ENCODE results near the gene VCAN. TPM values are rescaled to one million over a fixed set of nuclear protein-coding genes. Genes with fewer than 3 reads are reported as not detected.

The VCAN gene
- total and polyA plus RNA-seq, 2 donors from 2014 or later, result 2.1 to 226 TPM

DNA sequence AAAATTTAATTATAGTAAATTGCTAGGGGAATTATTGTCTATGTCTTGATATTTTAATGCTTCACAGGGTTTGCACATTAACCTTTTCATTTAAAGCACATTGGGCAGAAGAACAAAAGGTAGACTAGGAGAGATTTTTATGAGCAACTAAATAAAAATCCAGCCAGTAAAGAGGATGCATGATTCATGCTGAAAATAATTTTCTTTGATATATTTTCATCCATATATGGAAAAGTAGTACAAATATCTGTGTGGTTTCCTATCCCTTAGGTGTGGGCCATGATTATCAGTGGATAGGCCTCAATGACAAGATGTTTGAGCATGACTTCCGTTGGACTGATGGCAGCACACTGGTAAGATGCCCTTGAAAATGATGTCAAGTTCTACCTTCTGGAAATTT, 83.1 kb downstream of the VCAN start:
- peaks cover 0 to 3% (median 0%) of the 10 kb centered on the region in 3 donors for H3K4me1 ChIP-seq (ENCODE audit: control insufficient read depth in 2 of 3, insufficient read depth in 2 of 3, low read depth in 1 of 3, low read length in 3 of 3)
- H3K9me3 ChIP-seq (ENCODE audit: control insufficient read depth in 2 of 3, insufficient read depth in 1 of 3, low read length in 3 of 3), result no peaks in the 10 kb centered on the region
- peaks cover 0 to 3% (median 0%) of the 10 kb centered on the region in 3 donors for H3K36me3 ChIP-seq (ENCODE audit: control insufficient read depth in 2 of 3, insufficient read depth in 3 of 3, low read length in 3 of 3)
- no peak overlapping the region for H3K4me3 ChIP-seq (ENCODE audit: low read length in 3 of 3)
- no peak overlapping the region for H3K9ac ChIP-seq (ENCODE audit: low read length in 3 of 3)
- FAIRE-seq, result no peak
- TF ChIP-seq, protein P1, sequence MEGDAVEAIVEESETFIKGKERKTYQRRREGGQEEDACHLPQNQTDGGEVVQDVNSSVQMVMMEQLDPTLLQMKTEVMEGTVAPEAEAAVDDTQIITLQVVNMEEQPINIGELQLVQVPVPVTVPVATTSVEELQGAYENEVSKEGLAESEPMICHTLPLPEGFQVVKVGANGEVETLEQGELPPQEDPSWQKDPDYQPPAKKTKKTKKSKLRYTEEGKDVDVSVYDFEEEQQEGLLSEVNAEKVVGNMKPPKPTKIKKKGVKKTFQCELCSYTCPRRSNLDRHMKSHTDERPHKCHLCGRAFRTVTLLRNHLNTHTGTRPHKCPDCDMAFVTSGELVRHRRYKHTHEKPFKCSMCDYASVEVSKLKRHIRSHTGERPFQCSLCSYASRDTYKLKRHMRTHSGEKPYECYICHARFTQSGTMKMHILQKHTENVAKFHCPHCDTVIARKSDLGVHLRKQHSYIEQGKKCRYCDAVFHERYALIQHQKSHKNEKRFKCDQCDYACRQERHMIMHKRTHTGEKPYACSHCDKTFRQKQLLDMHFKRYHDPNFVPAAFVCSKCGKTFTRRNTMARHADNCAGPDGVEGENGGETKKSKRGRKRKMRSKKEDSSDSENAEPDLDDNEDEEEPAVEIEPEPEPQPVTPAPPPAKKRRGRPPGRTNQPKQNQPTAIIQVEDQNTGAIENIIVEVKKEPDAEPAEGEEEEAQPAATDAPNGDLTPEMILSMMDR (IDR thresholded peaks at IDR 0.05; ENCODE audit: borderline replicate concordance, extremely low read depth, insufficient read depth), result no peak
- H3K27me3 ChIP-seq (ENCODE audit: control insufficient read depth, insufficient read depth, low read length), result no peaks in the 10 kb centered on the region
- no peak for DNase-seq
- no peak overlapping the region for H3K27ac ChIP-seq (ENCODE audit: low read depth in 2 of 2, low read length in 2 of 2)
- intact Hi-C loops (cut with DNase I), result no loop called here

DNA sequence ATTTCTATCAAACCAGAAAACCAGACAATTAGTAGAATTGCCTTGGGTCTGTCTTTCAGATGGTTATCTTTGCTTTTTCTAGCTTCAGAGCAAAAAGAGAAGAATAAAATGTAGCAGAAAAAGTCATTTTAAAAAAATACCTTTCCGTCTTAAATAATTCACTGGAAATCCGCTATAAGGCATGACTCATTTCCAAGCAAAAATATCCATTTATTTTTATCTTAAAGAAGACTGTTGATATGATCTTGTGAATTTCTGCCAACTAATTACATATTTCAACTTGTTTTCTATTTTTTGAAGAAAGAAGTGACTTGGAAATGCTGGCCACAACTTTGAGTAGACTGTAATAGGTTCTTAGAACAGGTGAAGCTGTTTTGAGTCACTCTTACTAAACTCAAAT, 83.7 kb downstream of the VCAN start:
- Histone ChIP-seq H3K4me1 (ENCODE audit: control insufficient read depth in 2 of 3, insufficient read depth in 2 of 3, low read depth in 1 of 3, low read length in 3 of 3) (peaks cover 0 to 3% (median 0%) of the 10 kb centered on the region in 3 donors), H3K9me3 (ENCODE audit: control insufficient read depth in 2 of 3, insufficient read depth in 1 of 3, low read length in 3 of 3) (no peaks in the 10 kb centered on the region), H3K27me3 (ENCODE audit: control insufficient read depth, insufficient read depth, low read length) (no peaks in the 10 kb centered on the region), H3K36me3 (ENCODE audit: control insufficient read depth in 2 of 3, insufficient read depth in 3 of 3, low read length in 3 of 3) (peaks cover 0 to 3% (median 0%) of the 10 kb centered on the region in 3 donors), H3K27ac (ENCODE audit: low read depth in 2 of 2, low read length in 2 of 2) (no peak overlapping the region), H3K9ac (ENCODE audit: low read length in 3 of 3) (no peak overlapping the region), H3K4me3 (ENCODE audit: low read length in 3 of 3) (no peak overlapping the region)
- TF ChIP-seq, protein P1 (IDR thresholded peaks at IDR 0.05; ENCODE audit: borderline replicate concordance, extremely low read depth, insufficient read depth), result no peak
- no peak for FAIRE-seq
- no peak for DNase-seq
- intact Hi-C loops (cut with DNase I), result no loop called here

DNA sequence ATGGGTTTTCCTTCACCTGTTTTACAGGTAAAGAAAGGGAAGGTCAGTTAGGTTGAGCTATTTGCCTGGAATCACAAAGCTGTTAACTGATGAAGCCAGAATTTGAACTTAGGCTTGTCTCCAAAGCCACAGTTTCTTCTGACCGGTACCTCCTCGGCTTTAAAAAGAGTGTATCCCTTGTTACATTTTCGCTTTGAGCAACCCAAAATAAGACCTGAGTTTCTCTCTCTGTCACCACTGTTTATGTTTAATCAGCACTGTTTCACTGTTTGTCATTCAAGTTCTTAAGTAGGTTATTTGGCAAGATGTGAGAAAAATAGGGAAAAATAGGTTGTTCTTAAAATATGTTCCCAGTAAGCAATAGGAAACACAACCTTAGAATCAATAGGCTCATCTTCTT, 84.6 kb downstream of the VCAN start:
- intact Hi-C loops (cut with DNase I), result no loop called here
- Histone ChIP-seq H3K27ac (ENCODE audit: low read depth in 2 of 2, low read length in 2 of 2) (no peak overlapping the region), H3K27me3 (ENCODE audit: control insufficient read depth, insufficient read depth, low read length) (no peaks in the 10 kb centered on the region), H3K9me3 (ENCODE audit: control insufficient read depth in 2 of 3, insufficient read depth in 1 of 3, low read length in 3 of 3) (no peaks in the 10 kb centered on the region), H3K4me3 (ENCODE audit: low read length in 3 of 3) (no peak overlapping the region), H3K4me1 (ENCODE audit: control insufficient read depth in 2 of 3, insufficient read depth in 2 of 3, low read depth in 1 of 3, low read length in 3 of 3) (peaks cover 0 to 3% (median 0%) of the 10 kb centered on the region in 3 donors), H3K36me3 (ENCODE audit: control insufficient read depth in 2 of 3, insufficient read depth in 3 of 3, low read length in 3 of 3) (peaks cover 0 to 3% (median 0%) of the 10 kb centered on the region in 3 donors), H3K9ac (ENCODE audit: low read length in 3 of 3) (no peak overlapping the region)
- FAIRE-seq, result no peak
- no peak for DNase-seq
- TF ChIP-seq, protein P1 (IDR thresholded peaks at IDR 0.05; ENCODE audit: borderline replicate concordance, extremely low read depth, insufficient read depth), result no peak

All from kidney (tissue), 14 donors.